Activated B cell treated with CpG ODN at 0.5 μM for 24 hours (primary cell): ENCODE data around the gene SREBF2. TPM values are rescaled to one million over a fixed set of nuclear protein-coding genes. Genes with fewer than 3 reads are reported as not detected.
"Not testable (repeated sequence)": the region's sequence is repeated elsewhere in the genome, so short reads cannot be mapped to it uniquely, and the experiment has no call there.

Experiments
- ATAC-seq: fragments of 200-7000 bp; cut with Tn5 transposase; one replicate; pipeline ENCODE4 v1.10.0; 2021; ENCODE audit warnings: low read depth, mild to moderate bottlenecking, moderate library complexity
- CTCF ChIA-PET: fragments of 350-600 bp; sonication (Branson Sonifier 250); formaldehyde crosslinking; loops from one replicate; lab custom pipeline; 2021; ENCODE audit warnings: antibody characterized with exemption; lab: Charles Lee
- POLR2A ChIA-PET: fragments of 350-600 bp; sonication (Branson Sonifier 250); formaldehyde crosslinking; loops from one replicate; lab custom pipeline; 2021; ENCODE audit warnings: antibody characterized with exemption; lab: Charles Lee
- DNase-seq: peaks from one replicate; pipeline ENCODE4 v3.0.0; 2022
- H3K27ac Mint-ChIP-seq: one replicate; pipeline ENCODE4 v1.8.0; 2020; ENCODE audit warnings: mixed read lengths
- H3K27me3 Mint-ChIP-seq: one replicate; pipeline ENCODE4 v1.8.0; 2021; ENCODE audit warnings: mixed read lengths
- H3K36me3 Mint-ChIP-seq: one replicate; pipeline ENCODE4 v1.8.0; 2021; ENCODE audit warnings: low read depth, mixed read lengths
- H3K4me1 Mint-ChIP-seq: one replicate; pipeline ENCODE4 v1.8.0; 2021; ENCODE audit warnings: mixed read lengths
- H3K4me3 Mint-ChIP-seq: one replicate; pipeline ENCODE4 v1.8.0; 2020; ENCODE audit warnings: mild to moderate bottlenecking, mixed read lengths
- H3K9me3 Mint-ChIP-seq: one replicate; pipeline ENCODE4 v1.8.0; 2020; ENCODE audit warnings: mixed read lengths
- intact Hi-C: fragments of 100-400 bp; cut with micrococcal nuclease; formaldehyde crosslinking; loops from one replicate; pipeline ENCODE4 v1.15.1; 2024
- total RNA-seq: library from RNA; stranded (reverse); gene quantifications from 2 replicates; pipeline ENCODE4 v1.2.3, GENCODE V29; 2022
- TF ChIP-seq, protein P1 (sequence below): fragments of 200-600 bp; IDR thresholded peaks from one replicate; pipeline ENCODE4 v1.8.0; 2022; ENCODE audit warnings: antibody characterized with exemption, mild to moderate bottlenecking

The SREBF2 gene
- total RNA-seq, 1 donor from 2014 or later: 307 TPM

DNA sequence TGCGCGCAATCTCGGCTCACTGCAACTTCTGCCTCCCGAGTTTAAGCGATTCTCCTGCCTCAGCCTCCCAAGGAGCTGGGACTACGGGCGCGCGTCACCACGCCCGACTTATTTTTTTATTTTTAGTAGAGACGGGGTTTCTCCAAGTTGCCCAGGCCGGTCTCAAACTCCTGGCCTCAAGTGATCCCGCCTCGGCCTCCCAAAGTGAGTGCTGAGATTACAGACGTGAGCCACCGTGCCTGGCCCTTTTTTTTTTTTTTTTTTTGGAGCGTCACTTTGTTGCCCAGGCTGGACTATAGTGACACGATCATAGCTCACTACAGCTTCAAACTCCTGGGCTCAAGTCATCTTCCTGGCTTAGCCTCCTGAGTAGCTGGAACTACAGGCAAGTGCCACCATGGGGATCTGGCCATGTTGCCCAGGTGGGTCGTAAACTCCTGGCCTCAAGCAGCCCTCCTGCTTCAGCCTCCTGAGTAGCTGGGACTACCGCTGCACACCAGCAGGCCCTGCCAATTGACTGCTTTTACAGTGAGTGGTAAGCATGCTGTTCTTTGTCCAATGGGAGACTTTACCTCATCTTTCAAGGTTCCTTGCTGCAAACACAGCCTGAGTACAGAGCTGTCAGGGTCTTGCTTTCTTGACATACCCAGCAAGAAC, 114.6 kb downstream of the SREBF2 start:
- TF ChIP-seq, protein P1, sequence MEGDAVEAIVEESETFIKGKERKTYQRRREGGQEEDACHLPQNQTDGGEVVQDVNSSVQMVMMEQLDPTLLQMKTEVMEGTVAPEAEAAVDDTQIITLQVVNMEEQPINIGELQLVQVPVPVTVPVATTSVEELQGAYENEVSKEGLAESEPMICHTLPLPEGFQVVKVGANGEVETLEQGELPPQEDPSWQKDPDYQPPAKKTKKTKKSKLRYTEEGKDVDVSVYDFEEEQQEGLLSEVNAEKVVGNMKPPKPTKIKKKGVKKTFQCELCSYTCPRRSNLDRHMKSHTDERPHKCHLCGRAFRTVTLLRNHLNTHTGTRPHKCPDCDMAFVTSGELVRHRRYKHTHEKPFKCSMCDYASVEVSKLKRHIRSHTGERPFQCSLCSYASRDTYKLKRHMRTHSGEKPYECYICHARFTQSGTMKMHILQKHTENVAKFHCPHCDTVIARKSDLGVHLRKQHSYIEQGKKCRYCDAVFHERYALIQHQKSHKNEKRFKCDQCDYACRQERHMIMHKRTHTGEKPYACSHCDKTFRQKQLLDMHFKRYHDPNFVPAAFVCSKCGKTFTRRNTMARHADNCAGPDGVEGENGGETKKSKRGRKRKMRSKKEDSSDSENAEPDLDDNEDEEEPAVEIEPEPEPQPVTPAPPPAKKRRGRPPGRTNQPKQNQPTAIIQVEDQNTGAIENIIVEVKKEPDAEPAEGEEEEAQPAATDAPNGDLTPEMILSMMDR: no peak
- DNase-seq (no peak), ATAC-seq (no peak)
- Mint-ChIP-seq H3K36me3 (no peaks in the 10 kb centered on the region), H3K4me3 (peak overlapping the region; percentile 91), H3K9me3 (no peaks in the 10 kb centered on the region), H3K27me3 (no peaks in the 10 kb centered on the region), H3K27ac (peak overlapping the region; percentile 80), H3K4me1 (peaks cover 59% of the 10 kb centered on the region)
- ChIA-PET POLR2A (interaction anchor here (0.5 to 5.2 kb wide), 24 partner anchors 9 to 667 kb away, joined by 3 to 68 read pairs (median 5); partner anchors contain the start of genes CCDC134, MEI1, NDUFA6 and POLDIP3), CTCF (interaction anchor here (1.8 to 2.0 kb wide), 2 partner anchors 22 to 250 kb away, joined by 10 to 12 read pairs; partner anchors contain the start of gene TNFRSF13C)
- intact Hi-C loops: loop anchor here (5.0 kb wide), 1 partner anchor 200 kb away; no protein-coding TSS in a partner anchor

DNA sequence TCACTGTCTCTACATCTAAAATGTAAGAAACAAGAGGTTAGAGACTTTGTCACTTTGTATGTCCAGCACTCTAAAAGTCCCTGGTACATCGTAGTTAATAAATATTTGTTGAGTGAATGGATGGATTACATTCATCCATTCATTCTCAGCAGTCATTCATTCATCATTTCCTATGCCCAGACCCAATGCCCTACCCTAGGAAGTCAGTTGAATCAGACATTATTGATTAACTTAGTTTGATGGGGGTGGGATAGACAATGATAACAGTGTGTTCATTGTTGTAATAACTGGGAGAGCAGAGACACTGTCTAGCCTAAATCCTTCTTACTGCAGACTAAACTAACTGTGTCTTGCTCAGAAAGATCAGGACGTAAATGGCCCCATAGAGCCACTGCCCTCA, 115.2 kb downstream of the SREBF2 start:
- ATAC-seq (no peak), DNase-seq (no peak)
- ChIA-PET POLR2A (interaction anchor here (0.6 to 3.0 kb wide), 11 partner anchors 8 to 666 kb away, joined by 3 to 43 read pairs (median 10); partner anchors contain the start of genes CCDC134, NDUFA6, POLDIP3 and SREBF2), CTCF (interaction anchor here (1.3 kb wide), 1 partner anchor 201 kb away, joined by 3 read pairs; no protein-coding TSS in a partner anchor)
- intact Hi-C loops: loop anchor here (5.0 kb wide), 1 partner anchor 201 kb away; no protein-coding TSS in a partner anchor
- H3K9me3 Mint-ChIP-seq: no peaks in the 10 kb centered on the region
- H3K4me3 Mint-ChIP-seq: no peak overlapping the region
- peaks cover 63% of the 10 kb centered on the region for H3K4me1 Mint-ChIP-seq
- no peaks in the 10 kb centered on the region for H3K36me3 Mint-ChIP-seq
- TF ChIP-seq, protein P1: no peak
- H3K27me3 Mint-ChIP-seq: no peaks in the 10 kb centered on the region
- H3K27ac Mint-ChIP-seq: no peak overlapping the region

- ATAC-seq, H3K9me3 Mint-ChIP-seq, H3K27me3 Mint-ChIP-seq, DNase-seq, H3K36me3 Mint-ChIP-seq: not testable (repeated sequence)
- CTCF ChIA-PET: interaction anchor here (1.3 to 1.4 kb wide), 3 partner anchors 8 to 202 kb away, joined by 3 to 5 read pairs (median 3); no protein-coding TSS in a partner anchor
- Mint-ChIP-seq H3K4me3 (peak overlapping the region; percentile 61), H3K27ac (peak overlapping the region; percentile 87), H3K4me1 (peaks cover 66% of the 10 kb centered on the region)
- POLR2A ChIA-PET: interaction anchor here (0.6 to 2.3 kb wide), 12 partner anchors 8 to 659 kb away, joined by 3 to 12 read pairs (median 6); partner anchors contain the start of genes NDUFA6 and TNFRSF13C
- intact Hi-C loops: loop anchor here (5.0 kb wide), 1 partner anchor 202 kb away; no protein-coding TSS in a partner anchor
These were observed 116.0 kb downstream of the SREBF2 start for GRCh38 chr22:41948928-41949296.

DNA sequence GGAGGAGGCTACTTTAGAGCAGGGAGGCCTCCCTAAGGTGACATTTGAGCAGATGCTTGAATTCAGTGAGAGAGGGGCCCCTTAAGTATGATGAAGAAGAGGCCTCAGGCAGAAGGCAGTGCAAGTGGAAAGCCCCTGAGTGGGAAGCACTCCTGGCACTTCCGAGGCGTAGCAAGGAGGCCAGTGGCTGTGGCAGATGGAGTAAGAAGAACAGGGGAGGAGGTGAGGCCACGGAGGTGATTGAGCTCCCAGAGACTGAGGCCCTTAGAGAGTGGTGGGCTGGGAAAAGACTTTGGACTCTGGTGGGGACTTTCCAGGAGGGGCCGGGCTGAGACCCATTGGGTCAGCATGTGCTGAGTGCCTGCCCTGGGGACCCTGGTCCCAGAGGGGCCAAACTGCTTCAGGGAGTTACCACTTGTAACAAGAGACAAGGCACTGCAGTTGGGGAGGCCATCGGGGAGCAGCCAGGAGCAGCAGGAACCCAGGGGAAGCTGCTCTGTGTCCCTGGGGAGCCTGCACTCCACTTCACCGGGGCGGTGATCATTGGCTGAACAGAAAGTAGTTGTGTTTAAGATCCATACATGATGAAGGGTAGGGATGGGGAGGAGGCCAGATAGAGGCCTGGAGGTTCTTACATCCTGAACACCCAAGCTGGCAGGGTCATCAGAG, 116.5 kb downstream of the SREBF2 start:
- no peaks in the 10 kb centered on the region for H3K27me3 Mint-ChIP-seq
- peak overlapping the region; percentile 61 for H3K4me3 Mint-ChIP-seq
- DNase-seq (peak; percentile 44), ATAC-seq (peak; percentile 7)
- H3K9me3 Mint-ChIP-seq: no peaks in the 10 kb centered on the region
- H3K27ac Mint-ChIP-seq: peak overlapping the region; percentile 87
- CTCF ChIA-PET: interaction anchor here (1.0 to 1.4 kb wide), 5 partner anchors 9 to 203 kb away, joined by 3 to 5 read pairs (median 3); no protein-coding TSS in a partner anchor
- intact Hi-C loops: loop anchor here (5.0 kb wide), 1 partner anchor 202 kb away; no protein-coding TSS in a partner anchor
- POLR2A ChIA-PET: interaction anchor here (0.6 to 2.3 kb wide), 17 partner anchors 9 to 665 kb away, joined by 3 to 12 read pairs (median 5); partner anchors contain the start of genes NDUFA6, POLDIP3 and TNFRSF13C
- peaks cover 66% of the 10 kb centered on the region for H3K4me1 Mint-ChIP-seq
- TF ChIP-seq, protein P1: no peak
- H3K36me3 Mint-ChIP-seq: no peaks in the 10 kb centered on the region

DNA sequence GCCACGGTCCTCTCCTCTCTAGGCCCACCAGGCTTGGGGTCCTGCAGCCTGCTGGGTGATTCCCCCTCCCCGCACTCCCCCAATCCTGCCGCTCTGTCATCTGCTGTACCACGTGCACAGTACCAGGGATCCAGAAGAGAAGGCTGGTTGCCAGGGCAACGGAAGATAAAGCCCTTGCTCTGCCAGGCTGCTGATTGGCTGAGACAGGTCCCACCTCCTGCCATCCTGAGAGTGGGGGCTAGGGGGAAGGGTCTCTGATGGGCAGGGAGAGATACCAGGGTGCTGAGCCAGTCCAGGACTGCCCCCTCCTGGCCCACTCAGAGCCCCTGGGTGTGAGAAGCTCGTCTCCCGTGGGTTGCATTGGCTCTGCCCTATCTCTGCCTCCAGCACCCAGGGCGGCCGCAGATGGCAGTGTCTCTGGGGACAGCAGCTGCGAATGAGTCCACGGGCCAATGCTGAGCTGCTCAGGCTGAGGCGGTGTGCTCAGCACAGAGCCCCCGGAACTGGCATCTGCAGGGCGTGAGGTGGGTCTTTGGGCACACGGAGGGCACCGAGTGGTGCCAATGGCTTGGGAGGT, 119.1 kb downstream of the SREBF2 start, which contains the start of gene SMIM45:
SMIM45 (plus strand) TSS at position 253 of the 577 bp plus-strand sequence.
- no peaks in the 10 kb centered on the region for H3K36me3 Mint-ChIP-seq
- ATAC-seq: peak; percentile 87
- no peak within 1 kb of the TSS for H3K27ac Mint-ChIP-seq
- ChIA-PET POLR2A (interaction anchor here (0.6 to 1.5 kb wide), 7 partner anchors 8 to 138 kb away, joined by 3 to 6 read pairs (median 3); partner anchors contain the start of genes NDUFA6 and WBP2NL), CTCF (interaction anchor here (0.6 to 1.2 kb wide), 6 partner anchors 11 to 493 kb away, joined by 3 to 8 read pairs (median 3); no protein-coding TSS in a partner anchor)
- peak within 1 kb of the TSS; percentile 35 for H3K4me3 Mint-ChIP-seq
- no peaks in the 10 kb centered on the region for H3K9me3 Mint-ChIP-seq
- intact Hi-C loops: no loop called here
- TF ChIP-seq, protein P1: no peak
- no peaks in the 10 kb centered on the region for H3K27me3 Mint-ChIP-seq
- peaks cover 60% of the 10 kb centered on the region for H3K4me1 Mint-ChIP-seq
- DNase-seq: peak; percentile 57
